Measurements from ENCODE around the gene KANK4.

- TF ChIP-seq EP300 (IDR thresholded peaks at IDR 0.05) (no peak), POLR2AphosphoS5 (IDR thresholded peaks at IDR 0.05) (no peak), CTCF (IDR thresholded peaks at IDR 0.05) (peak in 1 of 6 experiments; percentile 11), POLR2A (IDR thresholded peaks at IDR 0.05) (no peak)
Measured at GRCh38 chr1:62294261-62294660, 25.0 kb downstream of the KANK4 start.
